Transverse colon (tissue), 4 donors: ENCODE results near the gene SMC2. TPM values are rescaled to one million over a fixed set of nuclear protein-coding genes. Genes with fewer than 3 reads are reported as not detected.
A peak's percentile ranks its signal among the peaks of the same experiment; 100 is the strongest.

Experiments used
- DNase-seq: peaks from one replicate; pipeline ENCODE4 v3.0.0-alpha.2; 2019
- H3K27ac ChIP-seq, 4 donors: fragments of 200-600 bp; sonication (generic); 2 replicates each; pipeline ENCODE4 v1.5.1; 2016 to 2018; ENCODE audit warnings: inconsistent platforms in 4 of 4
- H3K27me3 ChIP-seq: fragments of 200-600 bp; sonication (generic); 2 replicates; pipeline ENCODE4 v1.5.1; 2017; ENCODE audit warnings: inconsistent platforms
- H3K36me3 ChIP-seq, 4 donors: fragments of 200-600 bp; sonication (generic); 2 replicates each; pipeline ENCODE4 v1.5.1; 2017 to 2019; ENCODE audit warnings: inconsistent platforms in 4 of 4
- H3K4me1 ChIP-seq, 4 donors: fragments of 200-600 bp; sonication (generic); 2 replicates each; pipeline ENCODE4 v1.5.1; 2017 to 2020; ENCODE audit warnings: inconsistent platforms in 4 of 4
- H3K4me3 ChIP-seq, 4 donors: fragments of 200-600 bp; sonication (generic); 1 replicate in 1 of 4; 2 replicates in 3 of 4; pipeline versions ENCODE4 v1.5.1 to v1.6.1; 2017 to 2019; ENCODE audit warnings: inconsistent platforms in 4 of 4
- H3K9me3 ChIP-seq, 2 donors: fragments of 200-600 bp; sonication (generic); 2 replicates each; pipeline ENCODE4 v1.5.1; 2017 to 2019; ENCODE audit warnings: inconsistent platforms in 2 of 2
- EP300 ChIP-seq: sonication (generic); formaldehyde crosslinking; IDR thresholded peaks from one replicate; pipeline ENCODE4 v1.6.1; 2017; ENCODE audit warnings: antibody characterized with exemption, low read depth
- POLR2A ChIP-seq: fragments of 450-650 bp; IDR thresholded peaks from one replicate; pipeline ENCODE4 v1.6.1; 2016; ENCODE audit warnings: antibody characterized with exemption, mild to moderate bottlenecking, moderate library complexity
- POLR2AphosphoS5 ChIP-seq, 3 donors: sonication (generic); formaldehyde crosslinking; IDR thresholded peaks; one replicate each; pipeline ENCODE4 v1.6.1; 2016; ENCODE audit warnings: antibody characterized with exemption in 3 of 3
- WGBS, 2 donors: methylation state at CpG; one replicate each; pipeline ENCODE4 v1.1.5; 2018; ENCODE audit warnings: low coverage in 1 of 2; 5-methylcytosine and 5-hydroxymethylcytosine counted together
- in situ Hi-C, 4 donors: fragments of 200-750 bp; cut with MboI; loops; one replicate each; pipeline versions ENCODE4 v1.15.0 to v1.15.1; 2017; ENCODE audit warnings: low sequenced_read_pairs in 3 of 4, low pct_ligation_motif_present in 1 of 4, low pct_unique_long_range_greater_than_20kb in 1 of 4
- intact Hi-C: fragments of 100-400 bp; cut with DNase I; formaldehyde crosslinking; loops from one replicate; pipeline ENCODE4 v1.15.1; 2023; ENCODE audit warnings: low total_unique reads
- total RNA-seq, 4 donors: library from RNA; depleted of rRNA; stranded (reverse); fragments of >200 nt; gene quantifications; one replicate each; pipeline ENCODE4 v1.1.0, GENCODE V29; 2016
- TF ChIP-seq, protein P1 (sequence below), 5 experiments: fragments of 200-600 bp in 3 of 5; fragments of 450-650 bp in 2 of 5; sonication (generic) in 3 of 5; IDR thresholded peaks; 1 replicate in 2 of 5; 2 replicates in 3 of 5; pipeline ENCODE4 v1.5.1; 2016 to 2017; ENCODE audit warnings: antibody characterized with exemption in 5 of 5, inconsistent platforms in 3 of 5, mild to moderate bottlenecking in 2 of 5, moderate library complexity in 1 of 5

Gene SMC2
- total RNA-seq, 4 donors from 2014 or later = 3.0 to 12.1 (median 5.6) TPM

DNA sequence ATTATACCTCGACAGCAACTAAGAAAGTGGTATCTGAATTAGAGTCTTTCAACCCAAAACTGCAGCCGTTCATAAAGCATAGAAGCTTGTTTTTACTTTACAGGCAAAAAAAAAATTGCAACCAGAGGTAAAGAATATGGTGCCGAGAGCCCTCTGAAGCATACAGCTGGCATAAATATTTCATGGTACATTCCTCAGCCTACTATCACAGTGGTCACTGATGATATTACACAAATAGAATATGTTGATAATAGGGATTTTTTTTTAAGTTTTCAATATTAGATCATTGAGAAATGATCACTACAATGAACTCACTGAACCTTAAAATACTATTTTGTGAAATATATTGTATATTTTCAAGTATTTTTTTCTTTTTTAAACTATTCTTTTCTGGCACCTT, 6.2 kb upstream of the SMC2 start:
- H3K36me3 ChIP-seq = no peaks in the 10 kb centered on the region
- H3K27me3 ChIP-seq = no peaks in the 10 kb centered on the region
- intact Hi-C loops = no loop called here
- H3K4me3 ChIP-seq = no peak overlapping the region
- WGBS, 2 donors = 88 to 91% methylated on average over 1 to 3 of the region's 3 CpGs
- H3K4me1 ChIP-seq = peaks cover 14 to 28% (median 19%) of the 10 kb centered on the region in 4 donors
- no peak overlapping the region for H3K27ac ChIP-seq
- in situ Hi-C loops = no loop called here
- no peak for TF ChIP-seq EP300
- TF ChIP-seq, protein P1, sequence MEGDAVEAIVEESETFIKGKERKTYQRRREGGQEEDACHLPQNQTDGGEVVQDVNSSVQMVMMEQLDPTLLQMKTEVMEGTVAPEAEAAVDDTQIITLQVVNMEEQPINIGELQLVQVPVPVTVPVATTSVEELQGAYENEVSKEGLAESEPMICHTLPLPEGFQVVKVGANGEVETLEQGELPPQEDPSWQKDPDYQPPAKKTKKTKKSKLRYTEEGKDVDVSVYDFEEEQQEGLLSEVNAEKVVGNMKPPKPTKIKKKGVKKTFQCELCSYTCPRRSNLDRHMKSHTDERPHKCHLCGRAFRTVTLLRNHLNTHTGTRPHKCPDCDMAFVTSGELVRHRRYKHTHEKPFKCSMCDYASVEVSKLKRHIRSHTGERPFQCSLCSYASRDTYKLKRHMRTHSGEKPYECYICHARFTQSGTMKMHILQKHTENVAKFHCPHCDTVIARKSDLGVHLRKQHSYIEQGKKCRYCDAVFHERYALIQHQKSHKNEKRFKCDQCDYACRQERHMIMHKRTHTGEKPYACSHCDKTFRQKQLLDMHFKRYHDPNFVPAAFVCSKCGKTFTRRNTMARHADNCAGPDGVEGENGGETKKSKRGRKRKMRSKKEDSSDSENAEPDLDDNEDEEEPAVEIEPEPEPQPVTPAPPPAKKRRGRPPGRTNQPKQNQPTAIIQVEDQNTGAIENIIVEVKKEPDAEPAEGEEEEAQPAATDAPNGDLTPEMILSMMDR (IDR thresholded peaks at IDR 0.05) = no peak
- TF ChIP-seq POLR2AphosphoS5 (IDR thresholded peaks at IDR 0.05) = no peak
- TF ChIP-seq POLR2A = no peak
- no peaks in the 10 kb centered on the region for H3K9me3 ChIP-seq
- DNase-seq = no peak

DNA sequence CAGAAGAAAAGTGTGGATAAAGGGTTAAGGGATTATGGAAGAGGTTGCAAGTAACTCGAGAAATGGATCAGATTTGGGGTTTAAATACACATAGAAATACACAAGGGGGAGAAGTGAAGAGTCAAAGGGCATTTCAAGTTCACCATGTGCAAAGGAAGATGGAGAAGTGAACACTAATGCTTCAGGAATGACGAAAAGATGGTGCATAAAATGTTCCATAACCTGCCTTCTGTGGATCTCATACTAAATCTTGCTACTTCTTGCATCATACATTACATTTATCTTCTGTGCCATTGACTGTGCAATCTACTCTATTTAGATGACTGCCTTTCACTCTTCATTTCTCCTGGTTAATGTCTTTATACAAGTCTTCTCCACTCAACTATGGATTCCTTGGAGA, 5.7 kb upstream of the SMC2 start:
- Histone ChIP-seq H3K4me3 (no peak overlapping the region), H3K27me3 (no peaks in the 10 kb centered on the region), H3K9me3 (no peaks in the 10 kb centered on the region), H3K4me1 (peaks cover 16 to 32% (median 22%) of the 10 kb centered on the region in 4 donors), H3K27ac (no peak overlapping the region), H3K36me3 (no peaks in the 10 kb centered on the region)
- no peak for DNase-seq
- TF ChIP-seq, protein P1 (IDR thresholded peaks at IDR 0.05) = no peak
- no peak for TF ChIP-seq EP300
- TF ChIP-seq POLR2A = no peak
- no peak for TF ChIP-seq POLR2AphosphoS5 (IDR thresholded peaks at IDR 0.05)
- 75 to 76% methylated on average over 2 of the region's 2 CpGs for WGBS, 2 donors
- in situ Hi-C loops = no loop called here
- intact Hi-C loops = no loop called here

DNA sequence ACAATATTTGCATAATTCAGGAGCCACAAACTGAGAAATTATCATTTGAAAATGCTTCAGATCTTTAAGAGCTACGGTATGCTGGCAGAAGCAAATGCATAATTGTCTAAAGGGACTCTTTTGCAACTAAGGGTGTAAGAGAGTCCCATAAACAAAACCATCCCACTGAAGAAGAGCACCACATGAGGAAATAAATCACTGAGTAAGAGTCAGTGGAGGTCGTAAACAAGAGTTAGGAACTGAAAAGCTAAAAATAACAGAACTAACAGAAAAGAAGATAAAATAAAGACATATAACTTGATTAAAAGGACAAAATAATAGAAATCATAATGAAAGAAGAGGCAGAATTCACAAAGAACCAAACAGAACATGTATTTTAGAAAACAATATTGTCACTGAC, 3.5 kb upstream of the SMC2 start:
- WGBS, 2 donors = 21 to 45% methylated on average over 2 of the region's 2 CpGs
- no peak for DNase-seq
- H3K4me1 ChIP-seq = peaks cover 24 to 41% (median 31%) of the 10 kb centered on the region in 4 donors
- no peaks in the 10 kb centered on the region for H3K27me3 ChIP-seq
- peak overlapping the region; percentile 88 to 92 (median 91) for H3K27ac ChIP-seq
- H3K4me3 ChIP-seq = peak overlapping the region in 1 of 4 donors; percentile 1
- intact Hi-C loops = no loop called here
- no peaks in the 10 kb centered on the region for H3K36me3 ChIP-seq
- TF ChIP-seq POLR2A (no peak), EP300 (no peak), POLR2AphosphoS5 (IDR thresholded peaks at IDR 0.05) (no peak)
- TF ChIP-seq, protein P1 (IDR thresholded peaks at IDR 0.05) = no peak
- H3K9me3 ChIP-seq = no peaks in the 10 kb centered on the region
- in situ Hi-C loops = no loop called here

DNA sequence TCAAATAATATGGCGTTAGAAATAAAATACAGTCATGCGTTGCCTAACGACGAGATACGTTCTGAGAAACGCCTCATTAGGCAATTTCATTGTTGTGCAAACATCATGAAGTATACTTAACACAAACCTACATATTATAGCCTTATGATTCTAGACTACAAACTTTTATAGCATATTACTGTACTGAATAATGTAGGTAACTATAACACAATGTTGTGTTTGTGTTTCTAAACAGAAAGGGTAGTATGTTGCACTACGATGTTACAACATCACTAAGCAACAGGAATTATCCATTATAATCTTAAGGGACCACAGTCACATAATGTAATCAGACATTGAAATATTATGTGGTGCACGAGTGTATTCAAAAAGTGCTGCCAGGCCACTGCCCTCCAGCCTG, 3.0 kb upstream of the SMC2 start:
- no peak for DNase-seq
- peaks cover 24 to 45% (median 31%) of the 10 kb centered on the region in 4 donors for H3K4me1 ChIP-seq

More for the DNA sequence above, 3.0 kb upstream of the SMC2 start:
- Histone ChIP-seq H3K27me3 (no peaks in the 10 kb centered on the region), H3K27ac (peak overlapping the region; percentile 88 to 92 (median 91)), H3K4me3 (no peak overlapping the region), H3K36me3 (no peaks in the 10 kb centered on the region), H3K9me3 (no peaks in the 10 kb centered on the region)
- in situ Hi-C loops (no loop called here), intact Hi-C loops (no loop called here)
- TF ChIP-seq POLR2A = no peak
- TF ChIP-seq, protein P1 (IDR thresholded peaks at IDR 0.05) = no peak
- no peak for TF ChIP-seq EP300
- no peak for TF ChIP-seq POLR2AphosphoS5 (IDR thresholded peaks at IDR 0.05)
- 33 to 43% methylated on average over 6 to 8 of the region's 8 CpGs for WGBS, 2 donors
